ENCODE measurements around the gene MCF2L.

Gene MCF2L

DNA sequence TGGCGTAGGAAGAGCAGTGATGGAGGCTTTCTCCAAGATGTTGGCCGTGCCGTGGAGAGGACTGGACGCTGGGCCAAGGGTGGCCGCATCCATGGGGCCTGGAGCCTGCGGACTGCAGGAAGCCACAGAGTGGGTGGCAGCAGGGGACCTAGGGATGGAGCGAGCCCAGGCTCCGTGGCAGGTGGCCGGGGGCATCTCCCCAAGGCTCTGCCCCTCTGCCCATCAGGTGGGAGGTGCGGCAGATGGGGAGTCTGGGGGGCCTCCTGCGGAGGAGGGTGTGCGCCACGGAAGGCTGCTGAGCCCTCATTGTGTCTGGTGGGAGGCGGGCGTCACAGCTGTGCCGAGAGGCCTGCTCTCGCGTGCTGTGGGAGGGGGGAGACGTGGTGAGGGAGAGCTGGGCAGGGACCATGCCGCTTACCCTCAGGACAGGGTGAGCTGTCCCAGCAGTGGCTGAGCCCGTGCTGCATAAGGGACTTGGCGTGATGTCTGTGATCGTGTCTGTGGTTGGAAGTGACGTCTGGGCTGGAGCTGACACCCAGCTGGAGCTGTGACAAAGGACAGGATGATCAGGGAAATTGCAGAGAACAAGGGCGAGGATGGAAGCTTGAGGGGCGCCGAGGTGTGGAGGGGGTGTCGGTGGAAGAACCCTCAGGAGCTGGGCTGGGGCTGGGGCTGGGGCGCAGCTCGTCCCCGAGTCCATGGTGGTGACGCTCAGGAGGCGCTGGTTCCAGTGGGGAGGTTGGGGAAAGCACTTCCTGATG lies 13.4 kb downstream of the MCF2L start:
- DNase-seq, result no peak

DNA sequence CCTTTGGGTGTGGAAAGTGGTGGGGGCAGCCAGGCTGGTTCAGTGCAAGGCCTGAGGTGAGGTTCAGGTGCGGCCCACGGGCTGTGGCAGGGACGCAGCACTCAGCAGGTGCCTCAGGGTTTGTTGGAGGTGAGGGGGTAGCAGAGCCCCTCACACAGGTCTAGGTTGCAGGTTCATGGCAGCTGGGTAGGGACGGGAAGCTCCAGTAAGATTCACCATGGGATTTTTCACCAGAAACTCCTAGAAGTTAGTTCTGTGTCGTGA lies 14.0 kb downstream of the MCF2L start:
- DNase-seq, result no peak

DNA sequence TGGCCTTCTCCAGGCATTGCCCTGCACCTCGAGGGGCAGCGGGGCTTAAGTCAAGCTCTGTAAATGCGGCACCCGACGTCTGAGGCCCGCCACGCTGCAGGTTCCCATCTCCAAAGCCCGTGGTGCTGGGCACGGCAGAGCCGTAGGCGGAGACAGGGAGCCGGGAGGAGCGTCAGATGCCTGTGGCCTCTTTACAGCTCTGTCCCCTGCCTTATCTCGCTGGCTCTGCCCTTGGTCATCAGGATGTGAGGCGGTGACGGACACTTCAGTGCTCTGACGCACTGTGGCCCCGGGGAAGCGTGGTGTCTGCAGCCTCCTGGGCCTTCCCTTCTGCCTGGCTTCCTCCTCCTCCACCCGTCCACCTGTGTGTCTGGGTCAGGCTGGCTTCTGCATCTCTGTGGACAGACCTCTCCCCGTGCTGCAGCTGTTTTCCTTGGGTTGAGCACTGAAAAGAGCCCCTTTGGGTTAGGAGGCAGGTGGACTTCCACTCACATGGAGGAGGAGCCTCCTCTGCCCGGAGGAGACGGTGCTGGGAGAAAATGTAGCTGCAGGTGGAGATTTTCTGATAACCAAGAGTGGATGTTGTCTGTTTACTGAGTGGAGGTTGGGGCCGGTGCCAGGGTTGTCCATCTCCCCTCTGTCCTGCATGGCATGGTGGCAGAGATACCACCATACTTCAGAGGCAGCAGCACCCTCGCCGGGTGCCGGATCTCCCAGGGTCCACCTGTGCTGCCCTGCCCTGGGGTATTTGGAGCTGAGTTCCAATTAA lies 14.6 kb downstream of the MCF2L start:
- DNase-seq, result no peak

DNA sequence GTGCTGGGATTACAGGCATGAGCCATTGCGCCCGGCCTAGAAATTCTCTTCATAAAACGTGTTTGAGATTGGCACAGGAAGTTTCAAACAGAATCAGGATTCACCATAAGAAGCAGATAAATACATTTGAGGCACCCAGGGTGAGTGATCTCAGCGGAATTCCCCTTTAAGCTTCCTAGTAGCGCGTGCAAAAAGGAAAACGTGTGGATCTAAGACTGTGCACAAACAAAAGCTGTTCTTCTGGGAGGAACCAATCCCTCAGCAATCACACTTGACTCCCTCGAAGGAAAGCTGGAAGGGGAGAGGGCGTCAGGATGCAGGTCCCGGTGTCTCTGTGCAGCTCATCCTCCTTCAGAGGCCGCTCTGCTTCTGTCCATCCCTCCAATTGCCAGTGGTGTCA lies 15.5 kb downstream of the MCF2L start:
- DNase-seq, result no peak

DNA sequence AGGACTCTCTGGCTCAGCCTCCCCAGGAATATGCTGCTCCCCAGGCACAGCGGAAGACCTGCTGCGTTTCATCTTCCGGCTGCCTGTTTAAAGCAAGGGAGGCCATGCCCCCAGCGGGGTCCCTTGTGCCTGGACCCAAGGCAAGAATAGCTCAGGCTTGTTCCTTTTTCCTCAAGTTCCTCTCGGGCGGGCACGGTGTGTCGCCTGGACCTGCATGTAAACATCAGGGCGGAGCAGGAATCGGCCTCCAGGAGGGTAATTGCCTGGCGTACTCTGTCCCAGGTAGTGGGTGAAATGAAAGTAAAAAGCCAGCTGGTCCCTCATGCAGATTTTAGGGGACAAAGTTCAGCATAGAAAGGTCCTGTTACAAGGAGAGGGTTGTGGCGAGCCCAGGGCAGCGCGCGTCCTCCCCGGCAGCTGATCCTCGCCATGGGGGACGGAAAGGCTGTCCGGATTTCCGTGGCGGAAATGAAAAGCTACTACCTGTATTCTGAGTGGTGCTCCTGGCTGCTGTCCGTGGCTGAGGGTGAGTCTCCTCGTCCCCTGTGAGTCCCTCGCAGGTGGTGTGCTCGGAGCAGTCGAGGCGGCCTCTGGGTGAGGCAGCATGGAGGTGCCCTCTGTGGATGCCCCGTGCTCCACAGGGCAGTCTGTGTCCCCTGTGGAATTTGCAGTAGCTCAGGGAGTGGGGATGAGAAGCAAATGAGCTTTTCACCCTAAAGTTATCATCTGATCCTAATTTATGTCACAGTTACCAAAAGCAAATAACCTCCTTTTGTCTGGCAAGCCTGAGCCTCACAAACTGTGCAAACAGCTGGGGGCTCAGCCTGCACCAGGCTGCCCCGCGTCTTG lies 16.2 kb downstream of the MCF2L start:
- no peak for DNase-seq

DNA sequence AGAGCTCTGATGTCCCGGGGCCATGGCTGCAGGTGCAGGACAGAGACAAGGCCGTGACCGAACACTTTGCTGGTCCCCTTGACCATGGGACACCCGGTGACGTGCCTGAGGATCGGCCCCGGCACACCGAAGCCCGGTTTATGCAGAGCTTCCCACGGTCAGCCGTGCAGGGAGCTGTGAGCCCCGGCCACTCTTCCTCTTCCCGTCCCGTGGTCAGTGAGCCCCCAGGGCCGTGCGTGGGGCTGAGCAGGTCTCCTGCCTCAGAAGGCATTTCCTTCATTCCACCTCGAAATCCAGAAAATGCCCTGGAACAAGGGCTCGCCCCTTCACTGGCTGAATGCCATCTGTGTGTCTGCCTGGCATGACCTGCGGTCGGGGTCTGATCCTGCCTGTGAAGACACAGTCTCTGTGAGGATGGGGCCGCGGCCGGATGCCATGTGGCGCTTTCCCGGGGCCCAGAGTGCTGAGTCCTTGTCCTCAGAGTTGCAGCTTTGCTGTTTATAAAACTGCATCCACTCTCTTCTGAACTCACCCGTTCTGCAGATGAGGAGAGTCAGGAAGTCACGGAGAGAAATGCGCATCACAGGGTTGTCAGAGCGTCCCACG lies 16.9 kb downstream of the MCF2L start:
- DNase-seq, result no peak

DNA sequence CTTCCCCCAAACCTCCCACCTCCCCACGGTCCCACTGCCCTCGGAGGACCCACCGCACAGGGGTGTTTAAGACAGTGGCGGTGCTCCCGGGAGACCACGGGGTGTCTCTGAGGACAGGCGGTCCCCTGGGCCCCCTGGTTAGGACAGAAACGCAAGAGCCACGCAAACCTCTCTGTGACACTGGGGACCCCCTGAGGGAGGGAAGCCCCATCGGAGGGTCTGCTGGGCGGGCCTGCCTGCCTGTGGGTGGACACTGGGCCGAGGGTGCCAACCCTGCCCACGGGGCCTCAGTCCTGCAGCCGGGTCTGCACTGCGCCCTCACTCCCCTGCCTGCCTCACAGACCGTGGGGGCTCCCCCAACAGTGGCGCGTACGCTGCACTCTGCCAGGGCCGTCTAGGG lies 17.5 kb downstream of the MCF2L start:
- no peak for DNase-seq

DNA sequence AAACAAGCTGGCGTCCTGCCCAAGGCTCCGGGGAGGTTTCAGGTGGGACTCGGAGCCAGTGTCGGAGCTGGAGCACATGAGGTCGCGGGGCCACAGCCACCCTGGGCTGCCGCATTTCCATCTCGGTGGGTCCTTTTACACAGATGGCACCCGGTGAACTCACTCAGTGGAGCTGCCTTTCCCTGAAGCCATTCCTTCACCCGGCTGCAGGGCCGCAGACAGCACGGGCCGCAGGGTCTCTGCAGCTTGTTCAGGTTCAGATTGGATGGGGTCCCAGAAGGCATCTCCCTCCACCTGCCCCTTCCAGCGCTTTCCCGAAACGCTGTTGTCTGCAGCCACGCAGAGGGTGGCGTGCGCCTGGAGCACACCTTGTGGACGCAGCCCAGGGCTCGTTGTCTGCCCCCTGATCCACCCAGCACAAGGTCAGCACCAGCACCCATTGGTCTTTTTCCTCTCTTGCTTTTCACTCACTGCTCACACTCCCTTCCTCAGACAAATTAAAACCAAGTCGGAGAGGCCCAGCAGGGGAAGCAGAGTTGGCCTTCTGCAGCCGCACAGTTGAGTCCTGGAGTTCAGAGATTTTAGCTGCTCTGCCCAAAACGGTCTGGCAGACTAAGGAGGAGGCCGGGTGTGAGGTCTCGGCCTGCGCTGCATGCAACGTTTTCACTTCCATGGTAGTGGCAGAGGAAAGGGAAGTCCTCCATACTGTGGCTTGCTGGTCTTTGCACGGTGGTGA lies 18.1 kb downstream of the MCF2L start:
- no peak for DNase-seq

DNA sequence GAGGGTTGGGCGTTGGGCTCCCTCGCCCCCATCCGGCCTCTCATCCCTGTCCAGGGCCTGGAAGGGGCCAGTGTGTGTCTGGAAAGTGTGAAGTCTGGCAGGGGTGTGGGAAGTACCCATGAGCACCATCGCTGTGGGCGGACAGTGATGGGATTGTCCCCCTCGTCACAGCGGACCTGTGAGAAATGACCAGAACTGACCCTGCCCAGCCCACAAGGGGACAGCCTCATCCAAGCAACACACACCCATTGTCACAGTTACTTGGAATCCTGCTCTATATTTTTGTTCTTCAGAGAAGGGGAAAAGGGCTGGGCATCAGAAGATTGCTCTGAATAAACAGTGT lies 18.6 kb downstream of the MCF2L start:
- DNase-seq, result no peak

DNA sequence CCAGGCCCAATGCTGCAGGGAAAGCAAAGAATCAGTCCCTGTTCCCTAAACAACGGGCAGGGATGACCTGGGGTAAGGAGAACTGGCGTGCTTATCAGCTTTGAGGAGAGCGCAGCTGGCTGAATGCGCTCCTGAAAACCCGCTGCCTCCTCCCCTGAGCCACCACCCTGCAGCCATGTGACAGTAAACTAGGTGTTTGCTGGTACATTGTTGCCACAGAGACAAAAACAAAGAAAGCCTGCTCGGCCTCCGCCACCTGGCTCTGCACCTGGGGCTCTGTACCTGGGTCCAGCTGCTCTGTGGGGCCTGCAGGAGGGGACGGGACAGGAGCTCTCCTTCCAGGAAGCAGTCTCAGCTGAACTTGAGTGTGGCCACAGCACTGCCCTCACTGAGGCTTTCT lies 21.8 kb downstream of the MCF2L start:
- DNase-seq, result no peak

DNA sequence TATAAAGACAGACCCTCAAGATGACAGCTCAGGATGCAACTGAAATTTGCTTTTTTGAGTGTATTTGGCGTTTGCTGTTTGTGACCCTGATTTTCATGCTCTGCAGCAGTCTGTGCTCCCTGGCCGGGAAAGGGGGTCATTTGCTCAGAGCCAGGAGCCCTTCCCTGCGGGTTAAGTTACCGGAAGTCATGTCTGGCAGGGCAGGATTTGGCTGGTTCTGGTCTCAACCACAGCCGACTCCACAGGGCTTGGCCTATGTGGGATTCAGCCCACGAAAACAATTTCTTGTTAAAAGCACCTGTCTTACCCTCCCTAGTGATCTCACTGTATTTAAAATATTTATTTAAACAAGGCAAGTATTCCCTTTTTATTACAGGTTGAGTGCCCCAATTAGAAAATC lies 22.6 kb downstream of the MCF2L start:
- DNase-seq, result no peak

DNA sequence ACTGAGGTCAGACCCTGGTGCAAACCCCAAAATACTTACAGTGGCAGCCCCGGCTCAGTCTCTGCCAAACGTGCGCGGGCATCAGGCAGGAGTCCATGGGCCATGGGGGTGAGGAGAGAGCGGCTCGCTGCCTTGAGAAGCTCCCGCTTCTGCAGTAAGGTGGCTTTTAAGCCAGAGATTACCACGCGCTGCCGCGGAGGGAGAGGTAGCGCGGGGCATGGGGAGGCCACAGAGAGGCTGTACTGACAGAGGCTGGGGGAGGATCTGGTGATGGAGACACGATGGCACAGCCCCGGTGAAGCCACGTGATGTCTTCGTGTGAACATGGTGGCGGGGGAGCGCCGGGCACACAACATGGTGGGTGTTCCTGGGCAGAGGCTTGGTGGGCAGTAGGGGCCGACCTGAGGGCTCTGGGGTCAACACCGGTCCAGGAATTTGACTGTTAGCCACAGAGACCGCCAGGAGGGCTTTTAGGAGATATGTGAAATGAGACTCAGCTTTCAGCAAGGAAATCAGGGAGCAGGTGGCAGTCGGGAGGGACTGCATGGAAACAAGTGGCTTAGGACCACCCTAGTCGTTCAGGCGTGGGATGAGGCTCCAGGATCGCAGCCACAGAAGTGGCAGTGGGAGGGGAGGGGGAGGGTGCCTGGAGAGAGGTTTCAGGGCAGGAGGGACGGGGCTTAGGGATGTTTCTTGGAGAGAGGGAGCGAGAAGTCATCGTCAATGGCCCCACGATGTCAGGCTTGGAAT lies 24.1 kb downstream of the MCF2L start:
- no peak for DNase-seq

DNA sequence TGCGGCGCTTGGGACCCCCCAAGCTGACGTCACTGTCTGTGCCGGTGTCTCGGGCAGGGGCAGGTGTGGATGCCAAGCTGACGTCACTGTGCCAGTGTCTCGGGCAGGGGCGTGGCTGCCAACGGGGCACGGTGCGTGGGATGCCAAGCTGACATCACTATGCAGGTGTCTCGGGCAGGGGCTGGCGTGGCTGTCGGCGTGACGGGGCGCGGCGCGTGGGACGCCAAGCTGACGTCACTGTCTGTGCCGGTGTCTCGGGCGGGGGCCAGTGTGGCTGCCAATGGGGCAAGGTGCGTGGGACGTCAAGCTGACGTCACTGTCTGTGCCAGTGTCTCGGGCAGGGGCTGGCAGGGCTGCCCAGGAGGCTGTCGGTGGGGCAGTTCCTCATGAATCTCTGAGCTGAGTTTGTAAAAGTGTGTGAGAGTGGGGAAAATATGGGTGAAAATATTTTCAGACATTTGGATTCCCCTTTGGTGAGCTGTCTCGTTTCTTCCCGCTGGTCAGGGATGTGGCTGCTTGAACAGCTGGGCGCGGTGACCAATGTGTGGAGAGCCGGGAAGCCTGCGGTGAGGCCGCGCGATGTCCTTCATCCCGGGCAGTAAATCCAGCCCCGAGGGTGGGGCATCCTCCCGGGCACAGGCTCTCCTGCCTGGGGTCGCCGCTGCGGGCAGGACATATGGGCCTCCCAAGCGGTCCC lies 25.2 kb downstream of the MCF2L start:
- no peak for DNase-seq

DNA sequence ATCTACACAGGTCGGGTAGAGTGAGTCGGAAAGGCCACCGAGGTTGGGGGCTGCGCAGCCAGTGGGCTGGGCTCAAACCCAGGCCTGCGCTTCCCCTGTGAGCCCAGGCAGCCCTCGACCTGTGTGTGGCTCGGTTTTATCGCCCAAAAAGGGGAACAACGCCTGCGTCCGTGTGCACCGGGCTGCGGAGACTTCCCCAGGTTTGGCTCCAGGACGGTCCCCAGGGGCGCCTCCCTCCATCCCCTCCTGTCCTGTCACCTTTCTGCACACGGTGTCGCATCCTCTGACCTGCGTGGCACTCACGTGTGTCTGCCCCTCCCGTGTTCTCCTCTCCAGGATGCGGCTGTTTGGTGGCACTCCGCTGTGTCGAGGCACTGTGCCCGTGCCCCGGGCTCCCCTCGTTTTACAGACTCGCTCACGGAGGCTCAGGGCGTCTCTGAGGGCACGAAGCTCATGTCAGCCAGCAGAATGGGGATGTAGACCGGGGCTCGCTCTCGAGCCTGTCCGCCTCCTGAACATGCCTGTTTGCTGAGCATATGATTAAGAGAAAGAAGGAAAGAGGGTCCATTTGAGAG lies 25.9 kb downstream of the MCF2L start:
- no peak for DNase-seq

DNA sequence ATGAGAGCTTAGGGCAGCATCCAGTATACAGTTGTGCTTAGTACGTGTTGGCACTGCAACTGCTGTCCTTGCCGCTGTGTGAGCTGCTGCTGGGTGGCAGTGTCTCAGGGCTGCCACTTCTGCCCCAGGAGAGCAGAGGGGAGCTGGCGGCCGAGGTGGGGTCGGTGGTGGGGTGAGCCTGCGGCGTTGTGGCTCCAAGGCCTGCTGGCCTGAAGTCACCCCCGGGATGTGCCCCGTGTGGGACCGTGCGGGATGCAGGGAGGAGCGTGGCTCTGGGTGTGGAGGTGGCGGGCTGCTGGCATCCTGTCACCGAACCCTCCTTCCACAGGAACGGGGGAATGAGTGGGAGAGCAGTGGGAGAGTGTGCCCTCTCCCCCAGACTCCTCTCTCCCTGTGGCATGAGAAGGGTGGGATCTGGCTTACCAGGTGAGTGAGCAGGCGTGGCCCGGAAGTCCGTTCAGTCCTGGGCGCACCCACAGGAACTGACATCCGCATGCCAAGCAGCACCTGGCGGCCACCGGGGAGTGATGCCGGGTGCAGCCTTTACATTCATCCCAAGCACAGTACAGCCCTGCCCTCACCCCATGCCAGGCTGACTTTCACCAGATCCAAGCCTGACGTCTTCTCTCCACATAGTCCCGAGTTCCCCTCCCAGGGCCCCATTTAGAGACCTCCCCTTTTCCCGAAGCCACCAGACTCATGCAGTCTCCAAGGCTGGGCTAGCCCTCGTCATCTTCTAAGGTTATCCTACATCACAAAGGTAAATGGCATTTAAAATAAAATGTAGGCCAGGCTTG lies 26.6 kb downstream of the MCF2L start:
- no peak for DNase-seq

DNA sequence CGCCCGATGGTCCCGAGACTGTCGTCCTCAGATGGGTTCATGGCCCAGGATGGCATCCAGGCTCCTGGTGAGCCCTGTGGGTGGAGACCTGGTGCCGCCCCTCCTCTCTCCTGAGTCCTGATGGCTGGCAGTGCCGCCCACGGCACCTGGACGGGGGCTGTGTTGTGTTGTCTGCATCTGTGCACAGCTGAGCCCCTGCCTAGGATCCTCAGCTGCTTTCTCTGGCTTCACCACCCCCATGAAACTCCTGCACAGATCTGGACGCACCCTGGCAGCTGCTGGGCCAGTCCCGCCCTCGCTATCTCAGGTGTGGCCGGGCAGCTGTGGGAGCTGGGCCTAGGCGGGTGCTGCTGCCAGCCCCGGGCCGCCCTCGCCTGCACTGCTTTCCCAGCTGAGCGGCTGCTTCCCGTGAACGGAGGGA lies 27.7 kb downstream of the MCF2L start:
- DNase-seq, result no peak

DNA sequence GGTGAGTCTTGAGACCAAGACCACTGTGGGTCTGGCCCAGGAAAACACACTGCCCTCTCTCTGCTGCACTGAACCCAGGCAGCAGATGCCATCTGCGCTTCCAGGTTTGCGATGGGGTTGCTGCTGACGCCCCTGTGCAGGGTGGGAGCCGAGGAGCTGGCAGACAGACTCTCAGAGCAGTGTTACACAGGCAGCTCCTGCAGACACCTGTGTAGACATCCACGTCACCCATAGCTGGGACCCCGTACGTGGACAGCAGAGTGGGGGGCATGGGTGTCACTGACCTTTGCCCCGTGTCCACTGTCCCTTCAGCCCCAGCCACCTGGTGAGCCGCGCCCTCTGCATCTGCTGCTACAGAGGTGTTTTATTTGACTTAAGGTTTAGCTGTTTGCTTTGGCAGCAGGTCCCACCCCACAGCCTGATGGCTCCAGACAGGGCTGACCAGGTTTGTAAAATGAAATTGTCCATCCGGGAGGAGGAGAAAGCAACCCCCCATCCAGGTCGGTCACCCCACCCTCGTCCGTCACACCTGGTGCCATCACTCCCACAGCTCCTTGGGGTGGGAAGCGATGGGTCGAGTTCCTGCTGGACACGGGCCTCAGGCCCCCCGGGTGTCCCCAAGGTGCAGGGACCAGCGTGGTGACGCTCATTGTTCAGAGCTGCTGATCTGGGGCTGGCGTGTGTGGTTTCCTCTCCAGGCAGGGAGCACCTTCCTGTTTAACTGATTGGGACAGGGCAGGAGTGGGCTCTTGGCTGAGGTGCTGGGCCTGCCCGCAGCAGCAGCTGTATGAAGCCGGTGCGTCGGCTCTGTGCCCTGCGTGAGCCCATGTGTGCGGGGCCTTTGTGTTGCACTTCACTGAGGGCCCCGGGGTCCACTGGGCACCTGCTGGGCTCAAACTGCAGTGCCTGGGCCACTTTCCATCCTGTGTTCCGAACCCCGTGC lies 28.4 kb downstream of the MCF2L start:
- no peak for DNase-seq

DNA sequence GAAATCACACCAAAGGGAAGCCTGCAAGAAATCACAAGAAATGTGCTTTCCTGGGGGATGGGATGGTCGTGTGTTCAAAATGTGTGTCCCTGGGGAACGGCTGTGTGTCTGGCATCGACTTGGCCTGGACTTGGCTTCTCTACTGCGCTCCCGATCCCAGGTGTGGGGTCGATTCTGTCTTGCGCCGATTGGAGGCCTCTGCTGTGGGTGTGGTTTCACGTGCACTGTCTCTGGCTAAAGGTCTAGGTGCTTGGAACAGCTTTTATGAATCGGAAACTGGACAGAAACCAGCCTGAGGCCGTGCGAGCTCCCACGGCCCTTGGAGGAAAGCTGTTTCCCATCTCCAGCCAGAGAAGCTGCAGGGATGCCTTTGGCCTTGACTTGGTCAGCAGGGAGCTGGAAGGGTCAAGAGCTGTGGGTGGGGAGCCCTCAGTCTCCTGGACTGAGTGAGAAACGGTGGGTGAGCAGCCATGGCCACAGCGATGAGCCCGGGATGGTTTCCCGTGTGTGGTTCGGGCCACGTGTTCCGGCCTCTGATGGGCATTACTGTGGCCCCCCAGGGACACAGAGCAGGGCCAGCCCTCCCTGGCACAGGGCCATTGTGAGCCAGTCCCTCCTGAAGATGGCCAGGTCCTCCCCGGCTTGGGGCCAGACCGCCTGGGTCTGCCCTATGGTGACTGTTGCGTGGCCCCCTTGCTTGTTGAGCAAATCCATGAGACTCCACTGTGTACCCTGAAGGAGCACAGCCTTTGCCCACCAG lies 29.7 kb downstream of the MCF2L start:
- no peak for DNase-seq

All from GOT3 (cell line).